H1 (cell line): ENCODE measurements around the gene POLD4. TPM values are rescaled to one million over a fixed set of nuclear protein-coding genes. Genes with fewer than 3 reads are reported as not detected.

Experiments used
- CTCF ChIA-PET: fragments of 300-600 bp; sonication (Branson Sonifier 250); formaldehyde crosslinking; loops from one replicate; lab custom pipeline; 2021; ENCODE audit not compliant: partially characterized antibody; lab: Charles Lee
- POLR2A ChIA-PET: fragments of 300-600 bp; sonication (Branson Sonifier 250); formaldehyde crosslinking; loops from one replicate; lab custom pipeline; 2021; ENCODE audit warnings: inconsistent platforms; ENCODE audit not compliant: partially characterized antibody; lab: Charles Lee
- DNase-seq, 2 experiments: peaks; one replicate each; pipeline versions ENCODE4 v3.0.0 to v3.0.0-alpha.2; 2010 to 2022; ENCODE audit warnings: low spot score in 2 of 2, low read depth in 1 of 2, mixed read lengths in 1 of 2
- FAIRE-seq: peaks from 2 replicates; lab custom pipeline; 2011; peaks lifted over from hg19 to GRCh38; lab: Jason Lieb, UNC
- H2AFZ ChIP-seq: 2 replicates; pipeline ENCODE4 v1.8.1; 2012; ENCODE audit warnings: low read length, inconsistent platforms
- H2AK5ac ChIP-seq: 2 replicates; pipeline ENCODE4 v1.6.1; 2013; ENCODE audit warnings: low read depth, low read length
- H2BK120ac ChIP-seq: replicated peaks from 2 replicates; pipeline ENCODE3; 2013; ENCODE audit warnings: low read depth, low read length, inconsistent platforms
- H2BK12ac ChIP-seq: 2 replicates; pipeline ENCODE4 v1.6.1; 2013; ENCODE audit warnings: low read depth, low read length
- H2BK15ac ChIP-seq: 2 replicates; pipeline ENCODE4 v1.6.1; 2013; ENCODE audit warnings: low read length
- H2BK20ac ChIP-seq: 2 replicates; pipeline ENCODE4 v1.6.1; 2013; ENCODE audit warnings: low read length
- H2BK5ac ChIP-seq: 2 replicates; pipeline ENCODE4 v1.6.1; 2013; ENCODE audit warnings: low read depth, low read length
- H3K14ac ChIP-seq: 2 replicates; pipeline ENCODE4 v1.6.1; 2013; ENCODE audit warnings: inconsistent platforms; ENCODE audit not compliant: insufficient read length
- H3K18ac ChIP-seq: 2 replicates; pipeline ENCODE4 v1.6.1; 2013; ENCODE audit warnings: low read length; ENCODE audit errors: extremely low read depth
- H3K23ac ChIP-seq: 2 replicates; pipeline ENCODE4 v1.6.1; 2013; ENCODE audit warnings: inconsistent platforms; ENCODE audit not compliant: insufficient read length
- H3K23me2 ChIP-seq: 2 replicates; pipeline ENCODE4 v1.6.1; 2013; ENCODE audit warnings: low read depth, low read length
- H3K27ac ChIP-seq: 2 replicates; pipeline ENCODE4 v1.6.1; 2011; ENCODE audit warnings: low read depth, low read length, inconsistent platforms
- H3K27me3 ChIP-seq, 4 experiments: replicated peaks in 1 of 4; 1 replicate in 1 of 4; 2 replicates in 3 of 4; pipeline versions ENCODE4 v1.6.1 to v1.8.1; 2011 to 2013; ENCODE audit warnings: low read length in 3 of 4, mild to moderate bottlenecking in 3 of 4, inconsistent platforms in 2 of 4, mixed read lengths in 2 of 4, moderate library complexity in 1 of 4; ENCODE audit not compliant: control insufficient read depth in 3 of 4, insufficient read depth in 3 of 4; ENCODE audit errors: extremely low read depth in 1 of 4
- H3K36me3 ChIP-seq, 4 experiments: 2 replicates each; pipeline versions ENCODE4 v1.6.1 to v1.8.1; 2011 to 2013; ENCODE audit warnings: mild to moderate bottlenecking in 4 of 4, low read length in 3 of 4, moderate library complexity in 2 of 4, control low read depth in 1 of 4, inconsistent platforms in 1 of 4; ENCODE audit not compliant: insufficient read depth in 4 of 4, control insufficient read depth in 2 of 4
- H3K4ac ChIP-seq: replicated peaks from 2 replicates; pipeline ENCODE3; 2013; ENCODE audit warnings: low read length, low read depth, mixed read lengths, inconsistent platforms; ENCODE audit not compliant: insufficient read length
- H3K4me1 ChIP-seq, 4 experiments: replicated peaks in 1 of 4; 1 replicate in 1 of 4; 2 replicates in 3 of 4; pipeline versions ENCODE4 v1.6.1 to v1.8.1; 2011 to 2013; ENCODE audit warnings: low read length in 3 of 4, inconsistent platforms in 2 of 4, mixed read lengths in 1 of 4; ENCODE audit not compliant: insufficient read depth in 4 of 4, control insufficient read depth in 3 of 4
- H3K4me2 ChIP-seq, 2 experiments: 2 replicates each; pipeline versions ENCODE4 v1.6.1 to v1.8.1; 2011 to 2013; ENCODE audit warnings: low read depth in 2 of 2, low read length in 2 of 2, control low read depth in 1 of 2, inconsistent platforms in 1 of 2, mild to moderate bottlenecking in 1 of 2; ENCODE audit not compliant: insufficient read depth in 1 of 2
- H3K4me3 ChIP-seq, 4 experiments: fragments of 200-600, 300-600 bp in 1 of 4; sonication (generic), shearing (Covaris generic), sonication (Bioruptor Twin) in 1 of 4; 2 replicates each; pipeline versions ENCODE4 v1.5.1 to v1.8.1; 2011 to 2016; ENCODE audit warnings: low read length in 4 of 4, low read depth in 3 of 4, control low read depth in 2 of 4, inconsistent platforms in 2 of 4, mild to moderate bottlenecking in 2 of 4, mixed read lengths in 1 of 4, moderate library complexity in 1 of 4; ENCODE audit not compliant: insufficient read depth in 2 of 4; ENCODE audit errors: extremely low read depth in 1 of 4
- H3K56ac ChIP-seq: replicated peaks from 2 replicates; pipeline ENCODE3; 2013; ENCODE audit warnings: low read depth, mild to moderate bottlenecking, mixed read lengths, low read length, inconsistent platforms; ENCODE audit not compliant: insufficient read length
- H3K79me1 ChIP-seq: 2 replicates; pipeline ENCODE4 v1.6.1; 2013; ENCODE audit warnings: low read depth, low read length, control low read depth
- H3K79me2 ChIP-seq, 2 experiments: 2 replicates each; pipeline versions ENCODE4 v1.6.1 to v1.8.1; 2012 to 2013; ENCODE audit warnings: low read length in 2 of 2, mild to moderate bottlenecking in 2 of 2, inconsistent platforms in 1 of 2; ENCODE audit not compliant: insufficient read depth in 2 of 2, control insufficient read depth in 1 of 2
- H3K9ac ChIP-seq, 4 experiments: replicated peaks in 1 of 4; 1 replicate in 1 of 4; 2 replicates in 3 of 4; pipeline versions ENCODE4 v1.6.1 to v1.8.1; 2011 to 2013; ENCODE audit warnings: low read depth in 3 of 4, low read length in 3 of 4, control low read depth in 2 of 4, mild to moderate bottlenecking in 2 of 4, moderate library complexity in 2 of 4, inconsistent platforms in 1 of 4; ENCODE audit errors: extremely low read depth in 1 of 4
- H3K9me3 ChIP-seq, 2 experiments: 2 replicates each; pipeline versions ENCODE4 v1.6.1 to v1.8.1; 2012 to 2013; ENCODE audit warnings: mild to moderate bottlenecking in 2 of 2, moderate library complexity in 2 of 2, control low read depth in 1 of 2, inconsistent platforms in 1 of 2, low read depth in 1 of 2, low read length in 1 of 2, mixed read lengths in 1 of 2; ENCODE audit not compliant: insufficient read depth in 2 of 2
- H4K20me1 ChIP-seq, 2 experiments: replicated peaks in 1 of 2; 2 replicates each; pipeline versions ENCODE3 to v1.8.1; 2011 to 2013; ENCODE audit warnings: inconsistent platforms in 2 of 2, low read length in 2 of 2, mild to moderate bottlenecking in 1 of 2; ENCODE audit not compliant: insufficient read depth in 2 of 2, control insufficient read depth in 1 of 2
- H4K5ac ChIP-seq: 2 replicates; pipeline ENCODE4 v1.6.1; 2013; ENCODE audit warnings: low read length, low read depth, mixed read lengths, inconsistent platforms; ENCODE audit not compliant: insufficient read length
- H4K8ac ChIP-seq: 2 replicates; pipeline ENCODE4 v1.8.0; 2013; ENCODE audit warnings: mild to moderate bottlenecking, moderate library complexity, low read length, inconsistent platforms; ENCODE audit not compliant: insufficient read depth; ENCODE audit errors: extremely low read depth
- H4K91ac ChIP-seq: replicated peaks from 2 replicates; pipeline ENCODE3; 2013; ENCODE audit warnings: low read length, mixed read lengths, inconsistent platforms; ENCODE audit not compliant: insufficient read length
- ASH2L ChIP-seq: fragments of 200-600, 300-600 bp; sonication (generic); IDR thresholded peaks from one replicate; pipeline ENCODE4 v1.7.1; 2017; ENCODE audit warnings: low read length
- BACH1 ChIP-seq: IDR thresholded peaks from 2 replicates; pipeline ENCODE4 v1.6.1; 2012; ENCODE audit warnings: low read length, improper control_type of control experiment
- CHD1 ChIP-seq: IDR thresholded peaks from 2 replicates; pipeline ENCODE4 v1.6.1; 2012; ENCODE audit warnings: low read depth, low read length, improper control_type of control experiment
- EGR1 ChIP-seq: IDR thresholded peaks from 2 replicates; pipeline ENCODE4 v1.6.1; 2011; ENCODE audit warnings: low read depth, low read length, borderline replicate concordance
- FOSL1 ChIP-seq: IDR thresholded peaks from 2 replicates; pipeline ENCODE4 v1.6.1; 2011; ENCODE audit warnings: mild to moderate bottlenecking, low read depth, low read length, moderate library complexity; ENCODE audit not compliant: insufficient read depth
- HDAC2 ChIP-seq, 2 experiments: fragments of 300-600 bp in 1 of 2; sonication (generic) in 1 of 2; IDR thresholded peaks; 2 replicates each; pipeline ENCODE4 v1.6.1; 2011 to 2012; ENCODE audit warnings: low read depth in 2 of 2, low read length in 2 of 2, mild to moderate bottlenecking in 2 of 2, moderate library complexity in 2 of 2, borderline replicate concordance in 1 of 2, inconsistent platforms in 1 of 2
- KDM4A ChIP-seq: IDR thresholded peaks from one replicate; pipeline ENCODE4 v1.7.1; 2012; ENCODE audit warnings: low read depth, mild to moderate bottlenecking, moderate library complexity, low read length, inconsistent platforms; ENCODE audit not compliant: severe bottlenecking
- RFX5 ChIP-seq: IDR thresholded peaks from 2 replicates; pipeline ENCODE4 v1.6.1; 2011; ENCODE audit warnings: low read depth, low read length, improper control_type of control experiment, borderline replicate concordance
- RXRA ChIP-seq: IDR thresholded peaks from 2 replicates; pipeline ENCODE4 v1.6.1; 2011; ENCODE audit warnings: low read depth, mild to moderate bottlenecking, low read length, moderate library complexity; ENCODE audit not compliant: insufficient read depth
- TAF1 ChIP-seq: IDR thresholded peaks from 2 replicates; pipeline ENCODE4 v1.6.1; 2011; ENCODE audit warnings: mild to moderate bottlenecking, low read depth, low read length
- TEAD4 ChIP-seq: IDR thresholded peaks from 2 replicates; pipeline ENCODE4 v1.6.1; 2012; ENCODE audit warnings: low read depth, low read length, inconsistent platforms, mixed read lengths
- YY1 ChIP-seq: IDR thresholded peaks from 2 replicates; pipeline ENCODE4 v1.6.1; 2011; ENCODE audit warnings: low read depth, mild to moderate bottlenecking, low read length
- ZNF274 ChIP-seq: IDR thresholded peaks from 2 replicates; pipeline ENCODE4 v1.7.0; 2012; ENCODE audit warnings: low read length, borderline replicate concordance; ENCODE audit errors: extremely low read depth
- WGBS, 2 experiments: shearing (Covaris generic) in 1 of 2; methylation state at CpG; one replicate each; pipeline versions ENCODE4 v1.1.6 to v1.1.7; 2013 to 2015; ENCODE audit warnings: low lambda C conversion rate in 2 of 2, mixed read lengths in 2 of 2, inconsistent platforms in 1 of 2, low coverage in 1 of 2, missing lambda C conversion rate in 1 of 2; ENCODE audit not compliant: insufficient replicate concordance in 2 of 2, insufficient coverage in 1 of 2, insufficient read length in 1 of 2; ENCODE audit errors: extremely low coverage in 1 of 2, missing lambda C conversion rate in 1 of 2; 5-methylcytosine and 5-hydroxymethylcytosine counted together
- polyA plus RNA-seq, 7 experiments: library from polyadenylated mRNA; depleted of rRNA in 3 of 7; stranded (reverse) in 5 of 7; unstranded in 2 of 7; fragments of >200 nt in 5 of 7; fragments of 200-250 nt in 2 of 7; gene quantifications; 1 replicate in 5 of 7; 2 replicates in 1 of 7; 4 replicates in 1 of 7; pipeline versions ENCODE4 v1.2.1 to v1.2.3, GENCODE V29; 2011 to 2013; ENCODE audit warnings: missing spikeins in 2 of 7, mixed read lengths in 2 of 7
- total RNA-seq: library from RNA; stranded (reverse); fragmentation: NEBNext Ultra II Directional; extraction: Animal tissue kit (Norgen Biotek cat#: 25700); gene quantifications from 2 replicates; pipeline ENCODE4 v1.2.1, GENCODE V29; 2021

Gene POLD4
- total and polyA plus RNA-seq, 2 of the 8 experiments (the other 6 are each of a cell fraction or from before 2014, with no cell fraction given) = 21.2 to 46.7 TPM

GRCh38 chr11:67313125-67313890 is 40.0 kb downstream of the POLD4 start:
- no peak overlapping the region for H4K8ac ChIP-seq
- no peak overlapping the region for H4K5ac ChIP-seq
- no peak overlapping the region for H3K4me3 ChIP-seq
- H2BK12ac ChIP-seq = no peak overlapping the region
- H3K79me2 ChIP-seq = no peaks in the 10 kb centered on the region
- peaks cover 2 to 4% (median 4%) of the 10 kb centered on the region in 4 experiments; a peak in 6 of 7 replicates for H3K27me3 ChIP-seq
- no peak overlapping the region for H3K23ac ChIP-seq
- no peak overlapping the region for H3K56ac ChIP-seq
- CTCF ChIA-PET = interaction anchor here (0.6 to 11.4 kb wide), 9 partner anchors 14 to 322 kb away, joined by 3 to 186 read pairs (median 4); partner anchors contain the start of gene GRK2
- no peak overlapping the region for H2BK15ac ChIP-seq
- no peak overlapping the region for H2AFZ ChIP-seq
- peaks cover 0 to 2% of the 10 kb centered on the region in 2 experiments for H4K20me1 ChIP-seq
- no peak overlapping the region for H3K4ac ChIP-seq
- H3K23me2 ChIP-seq = peaks cover 3% of the 10 kb centered on the region; the same call in 1 of the 2 replicates
- WGBS, 2 experiments = 83% methylated on average over 11 of the region's 11 CpGs; no CpG with 5 or more reads in 1 of the 2 experiments
- H2AK5ac ChIP-seq = no peak overlapping the region
- H3K4me2 ChIP-seq = no peak overlapping the region
- H3K18ac ChIP-seq = no peak overlapping the region
- POLR2A ChIA-PET = interaction anchor here (0.6 to 1.4 kb wide), 3 partner anchors 9 to 12 kb away, joined by 3 to 4 read pairs (median 3); partner anchors contain the start of gene SSH3
- FAIRE-seq = no peak
- H3K14ac ChIP-seq = no peak overlapping the region
- H2BK120ac ChIP-seq = no peak overlapping the region
- peaks cover 0 to 1% (median 0%) of the 10 kb centered on the region in 4 experiments; a peak in 3 of 7 replicates for H3K4me1 ChIP-seq
- DNase-seq = no peak
- H4K91ac ChIP-seq = no peak overlapping the region
- no peak overlapping the region for H3K9ac ChIP-seq
- no peak overlapping the region for H2BK5ac ChIP-seq
- no peaks in the 10 kb centered on the region for H3K79me1 ChIP-seq
- H2BK20ac ChIP-seq = no peak overlapping the region
- no peaks in the 10 kb centered on the region for H3K9me3 ChIP-seq
- peaks cover 0 to 4% (median 0%) of the 10 kb centered on the region in 4 experiments; a peak in 2 of 8 replicates for H3K36me3 ChIP-seq
- no peak overlapping the region for H3K27ac ChIP-seq
- TF ChIP-seq EGR1 (no peak), ASH2L (no peak), CHD1 (no peak), FOSL1 (no peak), YY1 (no peak), KDM4A (no peak), RFX5 (no peak), ZNF274 (no peak), RXRA (no peak), HDAC2 (IDR thresholded peaks at IDR 0.05; ENCODE audit: borderline replicate concordance in 1 of 2, low read depth in 2 of 2, low read length in 2 of 2) (no peak), TAF1 (no peak), TEAD4 (no peak), BACH1 (no peak)
